Kasumi-1 (cell line): ENCODE results near the gene TRPM3.
"Not testable (repeated sequence)": the region's sequence is repeated elsewhere in the genome, so short reads cannot be mapped to it uniquely, and the experiment has no call there.

Experiments used
- DNase-seq, 2 experiments: peaks; one replicate each; lab custom pipeline; 2025; lab: John Stamatoyannopoulos, UW

TRPM3 gene

GRCh38 chr9:70998962-70999361 is 122.5 kb downstream of the TRPM3 start:
- no peak for DNase-seq

GRCh38 chr9:70995511-70995910 is 125.9 kb downstream of the TRPM3 start:
- no peak for DNase-seq

DNA sequence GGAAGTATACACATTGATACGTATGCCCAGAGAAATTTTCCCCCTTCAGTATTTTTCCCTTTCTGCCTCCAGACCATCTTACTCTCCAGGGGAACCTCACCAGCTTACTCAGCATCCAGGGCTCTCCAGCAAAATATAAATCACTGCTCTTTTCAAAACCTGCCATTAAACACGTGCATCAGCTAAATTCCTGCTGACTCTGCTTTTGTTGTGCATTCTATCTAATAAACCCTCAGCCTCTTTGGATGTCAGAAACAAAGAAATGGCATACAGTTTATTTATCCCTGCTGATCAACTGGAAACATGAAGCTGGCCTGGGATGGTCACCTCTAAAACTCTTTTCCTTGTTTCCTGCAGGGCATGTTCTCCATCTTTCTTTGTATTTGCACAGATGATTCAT is 126.8 kb downstream of the TRPM3 start:
- DNase-seq = no peak

DNA sequence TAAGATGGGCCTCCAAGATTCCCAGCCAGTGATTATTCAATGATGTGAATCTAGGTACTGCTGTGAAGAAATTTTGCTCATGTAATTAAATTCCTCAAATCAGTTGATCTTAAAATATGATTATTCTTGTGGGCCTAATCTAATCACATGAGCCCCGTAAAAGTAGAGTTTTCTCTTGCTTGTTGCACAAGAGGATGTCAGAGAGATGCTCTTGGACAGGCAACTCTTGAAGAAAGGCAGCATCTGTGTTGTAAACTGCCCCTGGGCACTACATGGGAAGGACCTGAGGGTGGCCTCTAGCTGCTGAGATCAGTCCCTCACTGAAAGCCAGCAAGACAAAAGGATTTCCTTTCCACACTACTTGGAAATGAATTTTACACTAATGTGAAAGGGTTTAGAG is 132.9 kb downstream of the TRPM3 start:
- DNase-seq = no peak

DNA sequence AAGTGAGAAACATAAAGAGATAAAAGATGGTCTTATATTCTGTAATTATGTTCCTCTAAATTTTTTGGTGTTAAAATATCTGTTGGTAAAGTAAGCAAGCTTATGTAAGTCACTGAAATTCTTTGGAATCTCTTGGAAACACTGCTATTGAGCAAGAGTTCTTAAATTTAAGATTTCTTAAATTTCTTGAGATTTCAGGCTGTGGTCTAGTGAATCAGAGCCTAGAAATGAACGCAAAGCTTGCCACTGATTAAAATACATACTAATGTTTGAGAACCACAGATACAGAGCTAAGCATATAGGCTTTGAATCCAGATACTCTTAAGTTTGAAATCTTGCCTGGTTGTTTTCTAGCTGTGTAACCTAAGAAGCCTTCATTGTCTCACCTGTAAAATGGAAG is 133.4 kb downstream of the TRPM3 start:
- DNase-seq = no peak

- no peak for DNase-seq
These were observed 134.4 kb downstream of the TRPM3 start for GRCh38 chr9:70986984-70987383.

- DNase-seq = no peak
These were observed 137.6 kb downstream of the TRPM3 start for GRCh38 chr9:70983723-70984295.

GRCh38 chr9:70981312-70981711 is 140.1 kb downstream of the TRPM3 start:
- no peak for DNase-seq

GRCh38 chr9:70979966-70980365 is 141.5 kb downstream of the TRPM3 start:
- DNase-seq = no peak

DNA sequence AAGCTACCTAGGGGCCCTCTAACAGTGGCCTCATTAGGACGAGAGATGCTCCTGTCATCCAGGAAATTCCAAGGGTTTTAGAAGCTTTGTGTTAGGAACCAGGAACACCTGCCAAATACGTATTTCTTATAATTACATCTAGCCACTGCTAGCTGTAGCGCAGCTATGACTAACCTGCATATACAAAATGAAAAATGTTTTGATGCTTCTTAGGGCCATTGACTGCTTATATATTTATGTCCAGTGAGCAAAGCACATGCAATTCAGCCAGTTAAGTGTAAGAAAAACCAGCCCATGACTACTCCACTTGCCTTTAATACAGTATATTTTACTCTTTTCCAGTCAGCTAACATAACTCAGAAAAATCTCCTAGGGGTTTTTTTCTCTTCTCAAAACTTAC is 143.3 kb downstream of the TRPM3 start:
- DNase-seq = no peak

DNA sequence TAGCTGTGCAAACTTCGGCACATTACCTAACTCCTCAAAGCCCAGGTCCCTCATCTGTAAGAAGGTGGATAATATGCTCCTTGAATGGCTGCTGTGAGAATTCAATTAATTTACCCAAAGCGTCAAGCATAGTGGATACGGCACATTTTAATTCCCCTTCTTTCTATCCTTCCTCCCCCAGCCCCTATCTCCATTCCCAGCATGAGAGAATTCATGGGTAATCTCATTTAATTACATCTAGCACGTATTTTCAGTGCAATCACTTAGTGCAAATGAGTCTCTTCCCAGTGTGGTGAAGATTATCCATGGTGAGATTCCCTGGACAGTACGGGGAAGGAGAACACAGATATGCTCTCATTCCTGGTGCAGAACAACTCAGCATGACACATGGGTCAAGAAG is 145.6 kb downstream of the TRPM3 start:
- no peak for DNase-seq

DNA sequence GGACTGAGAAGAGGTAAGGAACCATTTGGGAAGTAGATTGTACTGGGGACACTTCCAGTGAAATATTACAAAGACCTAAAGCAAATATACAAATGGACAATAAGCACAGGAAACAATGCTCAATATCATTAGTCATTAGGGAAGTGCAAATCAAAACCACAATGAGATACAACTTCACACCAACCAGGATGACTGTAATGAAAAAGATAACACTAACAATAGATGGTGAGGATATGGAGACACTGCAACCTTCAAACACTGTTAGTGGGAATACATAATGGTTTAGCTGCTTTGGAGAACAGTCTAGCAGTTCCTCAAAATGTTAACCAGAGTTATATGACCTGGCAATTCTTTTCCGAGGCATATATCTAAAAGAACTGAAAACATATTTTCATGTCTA is 149.7 kb downstream of the TRPM3 start:
- no peak for DNase-seq

- DNase-seq = not testable (repeated sequence)
These were observed 155.0 kb downstream of the TRPM3 start for GRCh38 chr9:70966380-70966779.

DNA sequence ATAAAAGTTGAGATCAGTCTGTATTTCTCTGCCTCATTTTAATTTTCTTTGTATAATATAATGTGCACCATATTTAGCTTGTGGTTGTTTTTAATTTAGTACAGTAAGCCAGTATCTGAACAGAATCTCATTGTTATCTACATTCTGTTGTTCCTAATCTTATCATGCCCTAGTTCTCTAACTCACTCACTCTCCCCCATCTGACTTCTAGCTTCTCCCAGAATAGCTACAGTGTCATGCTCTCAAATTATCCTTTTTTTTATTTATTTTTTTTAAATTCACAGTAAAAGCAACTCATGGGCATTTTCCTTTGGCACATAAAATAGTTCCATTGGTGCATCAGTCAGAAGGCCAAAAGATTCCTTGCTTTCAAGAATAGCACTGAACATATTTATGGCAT is 156.6 kb downstream of the TRPM3 start:
- DNase-seq = no peak

DNA sequence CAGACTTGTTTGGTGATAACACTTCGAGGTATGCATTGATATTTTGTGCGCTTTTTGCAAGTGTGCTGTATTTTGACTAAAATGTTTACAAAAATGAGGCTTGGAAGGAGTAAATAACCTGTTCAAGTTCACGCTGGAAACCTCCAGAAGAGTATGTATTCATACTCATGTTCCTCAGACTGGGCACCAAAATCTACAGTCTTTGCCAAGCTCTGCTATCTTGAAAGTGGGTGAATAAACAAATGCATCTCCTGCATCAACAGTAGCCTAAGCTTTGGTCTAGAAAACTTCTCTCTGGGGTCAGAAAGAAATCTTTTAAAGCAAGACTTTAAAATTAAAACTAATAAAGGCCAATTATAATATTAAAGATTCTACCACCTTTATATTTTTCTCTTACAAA is 157.9 kb downstream of the TRPM3 start:
- no peak for DNase-seq

DNA sequence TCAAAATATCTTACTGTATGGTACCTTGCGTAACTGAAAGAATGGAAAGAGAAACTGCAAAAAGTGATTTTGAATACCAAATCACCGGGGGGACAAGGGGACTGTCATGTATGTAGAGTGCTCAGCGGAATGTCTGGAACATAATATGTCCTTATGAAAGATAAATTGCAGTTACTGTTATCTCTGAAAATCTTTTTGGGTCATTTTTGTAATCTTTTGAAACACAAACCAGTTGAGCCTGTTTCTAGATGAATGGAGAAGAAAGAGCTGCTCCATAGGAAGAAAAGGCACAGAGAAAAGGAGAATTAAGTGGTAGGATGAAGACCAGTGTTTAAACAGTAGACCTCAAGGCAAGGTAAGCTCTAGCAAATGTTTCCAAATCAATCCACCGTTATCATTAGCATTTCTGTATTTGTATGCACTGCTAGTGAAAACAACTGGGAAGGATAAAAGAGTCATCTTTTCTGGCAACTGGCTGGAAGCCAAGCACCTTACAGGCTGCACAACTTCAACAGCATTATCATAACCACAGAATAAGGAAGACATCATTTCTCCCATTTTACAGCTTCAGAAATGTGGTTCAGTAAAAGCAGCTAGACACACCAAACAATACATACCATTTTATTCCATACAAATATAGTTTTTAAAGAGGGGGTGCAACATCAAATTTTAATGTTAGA is 158.5 kb downstream of the TRPM3 start:
- DNase-seq = no peak

DNA sequence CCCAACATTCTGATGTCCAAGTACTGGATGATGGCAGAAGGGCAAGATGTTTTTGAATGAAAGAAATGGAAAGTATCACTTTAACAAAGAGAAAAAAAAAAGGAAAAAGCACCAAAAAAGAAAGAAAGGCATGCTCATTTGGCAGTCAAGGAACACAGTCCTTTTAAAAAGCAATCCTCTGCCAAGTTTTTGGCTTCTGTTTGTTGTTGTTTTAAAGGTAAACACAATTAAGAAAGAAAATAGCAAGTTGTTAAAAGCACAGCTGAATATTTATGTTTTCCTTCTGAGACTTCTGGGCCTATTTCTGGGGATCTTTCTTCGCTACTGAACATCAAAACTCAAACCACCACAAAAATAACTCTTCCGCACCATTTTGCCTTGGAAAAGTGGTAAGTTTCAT is 162.1 kb downstream of the TRPM3 start:
- DNase-seq = no peak

DNA sequence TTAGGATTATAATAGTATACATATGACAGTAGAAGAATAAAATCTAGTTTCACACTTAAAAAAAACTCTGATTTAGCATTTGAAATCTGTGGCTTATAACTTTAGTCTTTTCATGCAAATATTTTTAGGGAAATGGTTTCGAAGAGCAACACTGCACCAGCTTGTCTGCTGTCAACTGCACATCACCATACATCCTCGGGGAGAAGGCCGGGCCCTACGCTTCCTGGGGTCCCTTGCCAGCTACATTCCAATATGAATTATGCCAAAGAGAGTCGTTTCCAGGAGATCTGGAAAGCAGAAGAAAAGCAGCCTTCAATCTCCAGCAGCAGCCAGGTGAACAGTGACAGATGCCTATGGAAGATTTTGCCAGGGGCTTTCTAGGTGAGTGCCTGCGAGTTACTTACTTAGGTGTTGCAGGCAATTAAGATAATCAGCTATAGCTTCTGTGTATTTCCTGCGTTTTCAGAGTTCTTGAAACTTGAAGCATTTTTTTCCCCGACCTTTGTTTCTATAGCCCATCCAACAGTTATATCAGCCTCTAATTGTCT is 166.8 kb downstream of the TRPM3 start:
- DNase-seq = no peak

- DNase-seq = no peak
These were observed 167.3 kb downstream of the TRPM3 start for GRCh38 chr9:70954126-70954525.

DNA sequence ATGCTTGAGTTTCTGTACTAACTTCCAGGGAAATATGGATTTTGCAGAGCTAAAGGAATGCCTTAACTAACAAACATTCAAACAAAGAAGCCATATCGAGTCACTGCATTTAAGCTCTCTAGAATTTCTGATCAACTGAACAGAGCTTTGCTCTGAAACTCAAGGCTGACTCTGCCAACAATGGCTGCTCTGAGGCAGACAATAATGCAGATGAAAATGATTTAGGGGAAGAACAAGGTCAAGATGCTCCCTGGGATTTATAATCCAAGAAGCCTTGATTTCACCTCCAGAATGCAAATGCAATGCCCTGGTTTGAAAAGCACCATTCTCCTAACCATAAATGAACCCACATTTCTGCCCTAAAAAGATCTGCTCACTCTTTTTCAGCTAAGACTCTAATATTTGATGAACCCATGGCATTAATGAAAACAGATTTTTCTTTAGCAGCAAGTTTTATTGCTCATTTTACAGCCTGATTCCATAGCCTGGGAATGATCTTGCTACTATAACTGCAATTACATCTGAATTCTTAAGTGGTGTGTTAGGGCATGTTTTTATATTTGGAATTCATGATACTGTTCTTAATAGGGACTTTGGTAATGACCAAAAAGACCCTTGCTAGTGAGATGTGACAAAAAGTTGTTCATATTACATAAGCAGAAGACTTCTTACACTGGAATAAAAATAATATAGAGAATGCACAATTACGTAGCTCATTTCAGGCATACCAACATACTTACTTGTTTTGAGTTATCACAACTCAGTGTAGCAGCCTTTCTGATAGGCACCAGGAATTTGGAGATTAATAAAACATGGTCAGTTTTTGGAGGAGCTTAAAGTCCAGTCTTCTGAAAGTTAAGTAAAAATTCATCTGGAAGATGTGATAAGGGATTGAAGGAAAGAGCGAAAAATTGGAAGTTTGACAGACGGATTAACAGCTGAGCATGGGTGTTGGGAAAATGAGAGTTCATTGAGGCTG is 169.4 kb downstream of the TRPM3 start:
- DNase-seq = no peak

DNA sequence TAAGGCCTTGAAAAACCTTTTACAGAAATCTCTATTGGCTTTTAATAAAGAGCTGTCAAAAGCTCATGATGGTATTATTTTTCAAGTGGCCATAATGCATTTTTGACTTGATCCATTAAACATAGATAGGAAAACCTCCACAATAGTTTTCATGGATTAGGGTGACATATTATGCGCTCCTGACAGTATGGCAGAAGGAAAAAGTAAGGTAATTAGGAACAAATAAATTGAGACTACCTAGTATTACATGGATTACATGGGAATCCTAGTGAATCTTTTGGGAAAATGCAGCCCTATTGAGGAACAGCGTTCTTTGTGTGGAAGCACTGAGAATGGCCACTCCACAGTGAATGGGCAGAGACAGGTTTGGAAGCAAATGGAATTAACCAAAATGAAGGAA is 171.2 kb downstream of the TRPM3 start:
- no peak for DNase-seq

DNA sequence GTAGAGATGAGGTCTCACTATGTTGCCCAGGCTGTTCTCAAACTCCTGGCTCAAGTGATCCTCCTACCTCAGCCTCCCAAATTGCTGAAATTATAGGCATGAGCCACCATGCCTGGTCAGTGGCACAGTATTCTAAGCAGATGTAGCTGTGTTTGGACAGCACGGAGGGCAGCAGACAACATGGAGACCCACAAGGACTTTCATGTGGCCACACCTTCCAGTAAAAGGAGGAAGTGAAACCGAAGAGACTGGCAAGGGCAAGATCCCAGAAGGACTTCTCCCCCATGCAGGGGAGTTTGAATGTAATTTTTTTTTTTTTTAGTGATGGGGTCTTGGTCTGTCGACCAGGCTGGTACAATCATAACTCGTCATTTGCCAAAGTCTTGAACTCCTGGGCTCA is 172.2 kb downstream of the TRPM3 start:
- DNase-seq = no peak

- DNase-seq = no peak
These were observed 172.7 kb downstream of the TRPM3 start for GRCh38 chr9:70948744-70949143.
